Neural progenitor cell (in vitro differentiated cells): ENCODE measurements around the gene CNTNAP2. TPM values are rescaled to one million over a fixed set of nuclear protein-coding genes. Genes with fewer than 3 reads are reported as not detected.

ENCODE experiments used
- DNase-seq: peaks from one replicate; pipeline ENCODE4 v3.0.0-alpha.2; 2016; ENCODE audit warnings: low spot score
- H2AFZ ChIP-seq: fragments of 200-600 bp; sonication (generic); replicated peaks from 2 replicates; pipeline ENCODE4 v1.6.1; 2016; ENCODE audit warnings: antibody characterized with exemption
- H3F3A ChIP-seq: fragments of 200-600 bp; sonication (generic); 2 replicates; pipeline ENCODE4 v1.6.1; 2016; ENCODE audit warnings: antibody characterized with exemption, low read depth
- H3K27ac ChIP-seq: fragments of 200-600 bp; sonication (generic); 2 replicates; pipeline ENCODE4 v1.5.1; 2016; ENCODE audit warnings: mild to moderate bottlenecking
- H3K27me3 ChIP-seq: fragments of 200-600 bp; sonication (generic); 2 replicates; pipeline ENCODE4 v1.6.1; 2016; ENCODE audit warnings: mild to moderate bottlenecking, moderate library complexity
- H3K36me3 ChIP-seq: fragments of 200-600 bp; sonication (generic); 2 replicates; pipeline ENCODE4 v1.5.1; 2016
- H3K4me1 ChIP-seq: fragments of 200-600 bp; sonication (generic); 2 replicates; pipeline ENCODE4 v1.6.1; 2016; ENCODE audit warnings: mixed run types
- H3K4me2 ChIP-seq: fragments of 200-600 bp; sonication (generic); 2 replicates; pipeline ENCODE4 v1.6.1; 2016
- H3K4me3 ChIP-seq: fragments of 200-600 bp; sonication (generic); 2 replicates; pipeline ENCODE4 v1.5.1; 2016
- H3K79me2 ChIP-seq: fragments of 200-600 bp; sonication (generic); 2 replicates; pipeline ENCODE4 v1.6.1; 2016; ENCODE audit warnings: low read depth
- H3K9ac ChIP-seq: fragments of 200-600 bp; sonication (generic); 2 replicates; pipeline ENCODE4 v1.6.1; 2016
- H3K9me3 ChIP-seq: fragments of 200-600 bp; sonication (generic); 2 replicates; pipeline ENCODE4 v1.5.1; 2016; ENCODE audit warnings: low read depth
- H4K20me1 ChIP-seq: fragments of 200-600 bp; sonication (generic); 2 replicates; pipeline ENCODE4 v1.6.1; 2016; ENCODE audit warnings: low read depth
- H3K27ac Mint-ChIP-seq: 3 replicates; pipeline ENCODE4 v1.8.0; 2021; ENCODE audit warnings: mixed read lengths
- H3K27me3 Mint-ChIP-seq: 2 replicates; pipeline ENCODE4 v1.8.0; 2022; ENCODE audit warnings: low read depth, mild to moderate bottlenecking, inconsistent platforms, moderate library complexity, mixed read lengths; ENCODE audit not compliant: insufficient read depth
- H3K36me3 Mint-ChIP-seq: 3 replicates; pipeline ENCODE4 v1.8.0; 2021; ENCODE audit warnings: mixed read lengths
- H3K4me1 Mint-ChIP-seq: 3 replicates; pipeline ENCODE4 v1.8.0; 2021; ENCODE audit warnings: mixed read lengths
- H3K4me3 Mint-ChIP-seq: 3 replicates; pipeline ENCODE4 v1.8.0; 2021; ENCODE audit warnings: mild to moderate bottlenecking, moderate library complexity, mixed read lengths
- H3K9me3 Mint-ChIP-seq: 3 replicates; pipeline ENCODE4 v1.8.0; 2020; ENCODE audit warnings: mixed read lengths
- EZH2 ChIP-seq: fragments of 200-600 bp; sonication (generic); IDR thresholded peaks from 2 replicates; pipeline ENCODE4 v1.6.1; 2017; ENCODE audit warnings: antibody characterized with exemption, mild to moderate bottlenecking, moderate library complexity
- EZH2phosphoT487 ChIP-seq: fragments of 200-600 bp; sonication (generic); IDR thresholded peaks from 2 replicates; pipeline ENCODE4 v1.6.1; 2017; ENCODE audit warnings: antibody characterized with exemption
- total RNA-seq: library from RNA; depleted of rRNA; stranded (reverse); fragments of >200 nt; gene quantifications from 2 replicates; pipeline ENCODE4 v1.2.3, GENCODE V29; 2015; ENCODE audit warnings: low replicate concordance
- TF ChIP-seq, protein P1 (sequence below): fragments of 200-600 bp; sonication (generic); IDR thresholded peaks from 2 replicates; pipeline ENCODE4 v1.5.1; 2017; ENCODE audit warnings: antibody characterized with exemption, mild to moderate bottlenecking

CNTNAP2 gene
- total RNA-seq, 1 donor from 2014 or later: 126 TPM

DNA sequence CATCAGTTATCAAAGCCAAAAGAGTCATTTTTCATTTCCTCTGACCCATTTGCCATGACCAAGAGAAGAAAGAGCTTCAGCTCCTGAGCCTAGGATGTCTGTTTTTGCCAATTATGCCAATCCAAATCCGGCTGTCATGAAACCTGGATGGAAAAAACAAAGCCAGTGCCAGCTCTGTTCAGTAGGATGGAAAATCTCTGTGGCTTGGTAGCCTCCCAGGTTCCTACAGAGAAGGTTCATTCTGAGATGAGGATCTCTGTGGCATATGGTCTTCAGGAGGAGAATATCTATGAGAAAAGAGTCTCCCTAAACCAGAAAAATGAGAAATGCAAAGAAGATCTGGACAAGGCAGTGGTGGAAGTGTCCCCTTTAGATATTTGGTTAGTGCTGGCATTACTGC is 475.4 kb downstream of the CNTNAP2 start:
- H3K79me2 ChIP-seq: no peaks in the 10 kb centered on the region
- TF ChIP-seq, protein P1, sequence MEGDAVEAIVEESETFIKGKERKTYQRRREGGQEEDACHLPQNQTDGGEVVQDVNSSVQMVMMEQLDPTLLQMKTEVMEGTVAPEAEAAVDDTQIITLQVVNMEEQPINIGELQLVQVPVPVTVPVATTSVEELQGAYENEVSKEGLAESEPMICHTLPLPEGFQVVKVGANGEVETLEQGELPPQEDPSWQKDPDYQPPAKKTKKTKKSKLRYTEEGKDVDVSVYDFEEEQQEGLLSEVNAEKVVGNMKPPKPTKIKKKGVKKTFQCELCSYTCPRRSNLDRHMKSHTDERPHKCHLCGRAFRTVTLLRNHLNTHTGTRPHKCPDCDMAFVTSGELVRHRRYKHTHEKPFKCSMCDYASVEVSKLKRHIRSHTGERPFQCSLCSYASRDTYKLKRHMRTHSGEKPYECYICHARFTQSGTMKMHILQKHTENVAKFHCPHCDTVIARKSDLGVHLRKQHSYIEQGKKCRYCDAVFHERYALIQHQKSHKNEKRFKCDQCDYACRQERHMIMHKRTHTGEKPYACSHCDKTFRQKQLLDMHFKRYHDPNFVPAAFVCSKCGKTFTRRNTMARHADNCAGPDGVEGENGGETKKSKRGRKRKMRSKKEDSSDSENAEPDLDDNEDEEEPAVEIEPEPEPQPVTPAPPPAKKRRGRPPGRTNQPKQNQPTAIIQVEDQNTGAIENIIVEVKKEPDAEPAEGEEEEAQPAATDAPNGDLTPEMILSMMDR: no peak
- TF ChIP-seq EZH2phosphoT487 (no peak), EZH2 (no peak)
- H3K27me3 ChIP-seq: no peaks in the 10 kb centered on the region
- Mint-ChIP-seq H3K9me3 (no peaks in the 10 kb centered on the region), H3K27ac (no peak overlapping the region), H3K4me1 (no peaks in the 10 kb centered on the region), H3K27me3 (peaks cover 2% of the 10 kb centered on the region), H3K4me3 (no peak overlapping the region), H3K36me3 (no peaks in the 10 kb centered on the region)
- no peak overlapping the region for H3K27ac ChIP-seq
- H3K36me3 ChIP-seq: no peaks in the 10 kb centered on the region
- H3F3A ChIP-seq: no peaks in the 10 kb centered on the region
- no peaks in the 10 kb centered on the region for H4K20me1 ChIP-seq
- no peak overlapping the region for H3K4me3 ChIP-seq
- no peak overlapping the region for H3K9ac ChIP-seq
- no peak overlapping the region for H3K4me2 ChIP-seq
- no peaks in the 10 kb centered on the region for H3K4me1 ChIP-seq
- DNase-seq: no peak
- H2AFZ ChIP-seq: no peak overlapping the region
- H3K9me3 ChIP-seq: no peaks in the 10 kb centered on the region

DNA sequence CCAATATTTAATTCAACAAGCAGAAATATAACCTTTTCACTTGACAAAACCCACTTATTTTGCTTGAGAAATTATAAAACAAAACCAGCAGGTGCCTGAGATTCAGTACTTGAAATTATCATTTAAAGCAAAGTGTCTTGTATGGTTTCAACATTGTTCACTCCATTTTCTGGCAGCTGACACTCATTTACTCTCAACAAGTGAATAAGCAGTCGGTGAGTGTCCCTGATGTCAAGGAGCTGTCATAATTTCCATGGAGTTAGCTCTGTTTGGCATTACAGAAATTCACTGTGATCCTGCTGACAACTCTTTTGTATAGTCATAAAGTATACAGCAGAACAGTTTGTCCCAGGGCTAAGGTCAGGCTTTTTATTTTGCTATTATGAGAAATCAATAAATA is 490.0 kb downstream of the CNTNAP2 start:
- H3K27ac ChIP-seq: no peak overlapping the region
- H3K36me3 ChIP-seq: no peaks in the 10 kb centered on the region
- H3K9ac ChIP-seq: no peak overlapping the region
- H3K79me2 ChIP-seq: no peaks in the 10 kb centered on the region
- DNase-seq: no peak
- H4K20me1 ChIP-seq: no peaks in the 10 kb centered on the region
- Mint-ChIP-seq H3K27me3 (no peaks in the 10 kb centered on the region), H3K9me3 (no peaks in the 10 kb centered on the region), H3K36me3 (no peaks in the 10 kb centered on the region), H3K4me3 (no peak overlapping the region), H3K27ac (no peak overlapping the region), H3K4me1 (no peaks in the 10 kb centered on the region)
- H2AFZ ChIP-seq: no peak overlapping the region
- H3F3A ChIP-seq: no peaks in the 10 kb centered on the region
- no peaks in the 10 kb centered on the region for H3K27me3 ChIP-seq
- no peaks in the 10 kb centered on the region for H3K9me3 ChIP-seq
- no peak overlapping the region for H3K4me3 ChIP-seq
- H3K4me1 ChIP-seq: no peaks in the 10 kb centered on the region
- TF ChIP-seq EZH2phosphoT487: no peak
- TF ChIP-seq, protein P1: no peak
- TF ChIP-seq EZH2: no peak
- no peak overlapping the region for H3K4me2 ChIP-seq

DNA sequence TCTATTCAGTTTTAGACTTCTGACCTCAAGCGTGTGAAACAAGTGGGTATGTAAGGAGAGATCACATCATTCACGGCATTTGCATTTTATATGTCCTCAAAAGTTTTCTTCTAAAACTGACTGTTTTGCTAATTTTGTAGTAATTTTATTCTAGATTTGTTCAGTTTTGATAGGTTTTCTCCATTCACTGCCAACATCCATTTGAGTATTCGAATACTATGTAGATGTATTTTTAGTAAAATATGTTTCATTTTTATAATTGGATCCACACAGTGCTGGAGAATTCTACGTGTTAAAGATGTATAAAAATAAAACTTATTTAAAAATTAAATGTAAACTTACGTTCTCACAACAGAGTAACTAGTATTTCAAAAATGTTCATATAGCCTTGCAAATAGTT is 503.0 kb downstream of the CNTNAP2 start:
- Histone ChIP-seq H3K4me1 (no peaks in the 10 kb centered on the region), H3K36me3 (no peaks in the 10 kb centered on the region), H3K27me3 (no peaks in the 10 kb centered on the region), H3K27ac (no peak overlapping the region), H3K79me2 (no peaks in the 10 kb centered on the region), H3K9ac (no peak overlapping the region), H3F3A (no peaks in the 10 kb centered on the region), H4K20me1 (no peaks in the 10 kb centered on the region), H3K9me3 (no peaks in the 10 kb centered on the region), H3K4me3 (no peak overlapping the region), H2AFZ (no peak overlapping the region), H3K4me2 (no peak overlapping the region)
- H3K4me3 Mint-ChIP-seq: no peak overlapping the region
- no peak for DNase-seq
- no peaks in the 10 kb centered on the region for H3K9me3 Mint-ChIP-seq
- no peaks in the 10 kb centered on the region for H3K4me1 Mint-ChIP-seq
- no peaks in the 10 kb centered on the region for H3K27me3 Mint-ChIP-seq
- no peak overlapping the region for H3K27ac Mint-ChIP-seq
- no peaks in the 10 kb centered on the region for H3K36me3 Mint-ChIP-seq
- no peak for TF ChIP-seq EZH2phosphoT487
- TF ChIP-seq, protein P1: no peak
- no peak for TF ChIP-seq EZH2
